Smooth muscle cell (in vitro differentiated cells): Measurements from ENCODE around the gene MOXD1. TPM values are rescaled to one million over a fixed set of nuclear protein-coding genes. Genes with fewer than 3 reads are reported as not detected.

ENCODE experiments used
- DNase-seq: peaks from one replicate; lab custom pipeline; 2025; ENCODE audit not compliant: unreplicated experiment; lab: John Stamatoyannopoulos, UW
- H2AFZ ChIP-seq: fragments of 200-600 bp; sonication (generic); 2 replicates; pipeline ENCODE4 v1.6.0; 2016; ENCODE audit warnings: antibody characterized with exemption, low read depth, mild to moderate bottlenecking
- H3F3A ChIP-seq: fragments of 200-600 bp; sonication (generic); 2 replicates; pipeline ENCODE4 v1.6.0; 2017; ENCODE audit warnings: antibody characterized with exemption, low read depth
- H3K27ac ChIP-seq: fragments of 200-600 bp; sonication (generic); 2 replicates; pipeline ENCODE4 v1.5.1; 2016; ENCODE audit warnings: low read depth, mild to moderate bottlenecking
- H3K27me3 ChIP-seq: fragments of 200-600 bp; sonication (generic); 2 replicates; pipeline ENCODE4 v1.6.1; 2016; ENCODE audit warnings: low read depth, mild to moderate bottlenecking
- H3K36me3 ChIP-seq: fragments of 200-600 bp; sonication (generic); 2 replicates; pipeline ENCODE4 v1.5.1; 2016; ENCODE audit warnings: low read depth
- H3K4me1 ChIP-seq: fragments of 200-600 bp; sonication (generic); 2 replicates; pipeline ENCODE4 v1.5.1; 2016; ENCODE audit warnings: low read depth
- H3K4me2 ChIP-seq: fragments of 200-600 bp; sonication (generic); 2 replicates; pipeline ENCODE4 v1.6.0; 2016; ENCODE audit warnings: mild to moderate bottlenecking
- H3K4me3 ChIP-seq: fragments of 200-600 bp; sonication (generic); 2 replicates; pipeline ENCODE4 v1.5.1; 2016; ENCODE audit warnings: mild to moderate bottlenecking
- H3K79me2 ChIP-seq: fragments of 200-600 bp; sonication (generic); 2 replicates; pipeline ENCODE4 v1.6.0; 2016; ENCODE audit warnings: low read depth, mild to moderate bottlenecking
- H3K9ac ChIP-seq: fragments of 200-600 bp; sonication (generic); 2 replicates; pipeline ENCODE4 v1.6.0; 2016; ENCODE audit warnings: low read depth
- H3K9me3 ChIP-seq: fragments of 200-600 bp; sonication (generic); replicated peaks from 2 replicates; pipeline ENCODE4 v1.5.1; 2016; ENCODE audit warnings: low read depth
- H4K20me1 ChIP-seq: fragments of 200-600 bp; sonication (generic); 2 replicates; pipeline ENCODE4 v1.6.0; 2016; ENCODE audit warnings: low read depth
- CTCF ChIP-seq: fragments of 200-600 bp; sonication (generic); IDR thresholded peaks from 2 replicates; pipeline ENCODE4 v1.5.1; 2017; ENCODE audit warnings: borderline replicate concordance, mild to moderate bottlenecking, antibody characterized with exemption; ENCODE audit not compliant: insufficient read depth, poor library complexity, severe bottlenecking
- WGBS: methylation state at CpG from one replicate; pipeline ENCODE4 v1.1.7; 2016; ENCODE audit warnings: low lambda C conversion rate; 5-methylcytosine and 5-hydroxymethylcytosine counted together
- polyA plus RNA-seq: library from polyadenylated mRNA; unstranded; fragments of >200 nt; fragmentation: Nextera tagmentation; extraction: Ambion mirVana; gene quantifications from 2 replicates; pipeline ENCODE4 v1.2.1, GENCODE V29; 2016
- total RNA-seq: library from RNA; depleted of rRNA; stranded (reverse); fragments of >200 nt; gene quantifications from 2 replicates; pipeline ENCODE4 v1.2.3, GENCODE V29; 2014

Gene MOXD1
- total and polyA plus RNA-seq, 2 experiments from 2014 or later, result 12.4 to 19.4 TPM

- no peak overlapping the region for H3K4me2 ChIP-seq
- H4K20me1 ChIP-seq, result no peaks in the 10 kb centered on the region
- TF ChIP-seq CTCF, result no peak
- WGBS, result 79% methylated on average over 2 of the region's 2 CpGs
- no peak for DNase-seq
- peaks cover 2% of the 10 kb centered on the region for H3K4me1 ChIP-seq
- no peak overlapping the region for H3K9ac ChIP-seq
- no peak overlapping the region for H3K4me3 ChIP-seq
- H3K36me3 ChIP-seq, result no peaks in the 10 kb centered on the region
- no peak overlapping the region for H3K27ac ChIP-seq
- H3K9me3 ChIP-seq, result no peaks in the 10 kb centered on the region
- H3F3A ChIP-seq, result peaks cover 3% of the 10 kb centered on the region
- H2AFZ ChIP-seq, result no peak overlapping the region
- no peaks in the 10 kb centered on the region for H3K79me2 ChIP-seq
- peaks cover 49% of the 10 kb centered on the region for H3K27me3 ChIP-seq
Measured at GRCh38 chr6:132405143-132405915, 4.1 kb upstream of the MOXD1 start.

DNA sequence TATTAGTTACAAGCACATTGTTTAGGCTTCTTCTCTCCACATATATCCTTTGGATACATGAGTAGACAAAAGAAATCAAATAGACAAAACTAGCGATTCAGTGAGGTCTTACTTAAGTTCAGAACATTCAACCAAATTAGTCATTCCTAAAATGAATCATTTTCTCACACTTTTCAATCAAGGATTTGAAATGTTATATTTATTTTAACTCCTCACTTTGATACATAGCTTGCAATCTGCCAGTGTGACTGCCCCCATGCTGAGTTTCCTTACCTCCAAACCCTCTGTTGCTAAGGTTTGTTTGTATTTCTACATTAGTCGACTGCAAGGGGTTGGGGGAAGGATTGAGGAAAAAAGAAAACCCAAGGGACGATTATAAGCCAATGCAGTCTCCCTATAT is 3.5 kb upstream of the MOXD1 start:
- H3K27ac ChIP-seq, result no peak overlapping the region

GRCh38 chr6:132404330-132404729 is 3.1 kb upstream of the MOXD1 start:
- Histone ChIP-seq H3F3A (peaks cover 8% of the 10 kb centered on the region), H3K27me3 (peaks cover 51% of the 10 kb centered on the region), H3K9ac (no peak overlapping the region), H3K4me2 (no peak overlapping the region), H2AFZ (no peak overlapping the region), H3K79me2 (no peaks in the 10 kb centered on the region), H4K20me1 (no peaks in the 10 kb centered on the region), H3K36me3 (no peaks in the 10 kb centered on the region), H3K4me3 (no peak overlapping the region), H3K4me1 (peaks cover 4% of the 10 kb centered on the region), H3K27ac (no peak overlapping the region), H3K9me3 (no peaks in the 10 kb centered on the region)
- no peak for TF ChIP-seq CTCF
- WGBS, result 77% methylated on average over 2 of the region's 2 CpGs
- no peak for DNase-seq

More for the DNA sequence above, 3.5 kb upstream of the MOXD1 start:
- no peak overlapping the region for H2AFZ ChIP-seq
- DNase-seq, result no peak
- H3K27me3 ChIP-seq, result peaks cover 51% of the 10 kb centered on the region
- TF ChIP-seq CTCF, result no peak
- 63% methylated on average over 3 of the region's 3 CpGs for WGBS
- peaks cover 4% of the 10 kb centered on the region for H3K4me1 ChIP-seq
- no peaks in the 10 kb centered on the region for H4K20me1 ChIP-seq
- no peaks in the 10 kb centered on the region for H3K79me2 ChIP-seq
- H3F3A ChIP-seq, result peaks cover 8% of the 10 kb centered on the region
- no peaks in the 10 kb centered on the region for H3K36me3 ChIP-seq
- no peak overlapping the region for H3K9ac ChIP-seq
- H3K4me3 ChIP-seq, result no peak overlapping the region
- no peaks in the 10 kb centered on the region for H3K9me3 ChIP-seq
- H3K4me2 ChIP-seq, result no peak overlapping the region
